WI38 (cell line): Measurements from ENCODE around the gene RPS6KA2.

Source experiments
- H3K4me3 ChIP-seq: 2 replicates; pipeline ENCODE4 v1.5.1; 2011; ENCODE audit warnings: low read depth, mild to moderate bottlenecking, control low read depth, low read length
- TF ChIP-seq, protein P1 (sequence below): IDR thresholded peaks from 2 replicates; pipeline ENCODE4 v1.5.1; 2012; ENCODE audit warnings: low read depth, mild to moderate bottlenecking, control low read depth, low read length

The RPS6KA2 gene

DNA sequence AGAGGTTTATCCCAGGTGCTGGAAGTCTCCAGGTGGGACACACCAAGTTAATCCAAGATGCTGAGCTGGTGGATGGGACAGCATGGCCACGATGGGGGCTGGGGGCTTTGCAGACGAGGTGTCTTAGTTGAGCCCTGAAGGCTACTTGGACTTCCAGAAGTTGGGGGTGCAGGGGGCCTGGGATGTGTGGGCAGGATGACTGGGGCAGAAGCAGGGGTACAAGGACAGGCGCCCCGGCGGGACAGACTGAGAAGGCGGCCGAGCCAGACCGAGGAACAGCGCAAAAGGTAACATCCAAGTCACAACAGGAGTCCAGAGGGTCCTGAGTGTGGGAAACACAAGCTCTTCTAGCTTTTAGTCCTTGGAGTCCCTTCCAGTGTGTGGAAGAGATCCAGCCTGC lies 64.3 kb downstream of the RPS6KA2 start:
- no peak overlapping the region for H3K4me3 ChIP-seq
- TF ChIP-seq, protein P1, sequence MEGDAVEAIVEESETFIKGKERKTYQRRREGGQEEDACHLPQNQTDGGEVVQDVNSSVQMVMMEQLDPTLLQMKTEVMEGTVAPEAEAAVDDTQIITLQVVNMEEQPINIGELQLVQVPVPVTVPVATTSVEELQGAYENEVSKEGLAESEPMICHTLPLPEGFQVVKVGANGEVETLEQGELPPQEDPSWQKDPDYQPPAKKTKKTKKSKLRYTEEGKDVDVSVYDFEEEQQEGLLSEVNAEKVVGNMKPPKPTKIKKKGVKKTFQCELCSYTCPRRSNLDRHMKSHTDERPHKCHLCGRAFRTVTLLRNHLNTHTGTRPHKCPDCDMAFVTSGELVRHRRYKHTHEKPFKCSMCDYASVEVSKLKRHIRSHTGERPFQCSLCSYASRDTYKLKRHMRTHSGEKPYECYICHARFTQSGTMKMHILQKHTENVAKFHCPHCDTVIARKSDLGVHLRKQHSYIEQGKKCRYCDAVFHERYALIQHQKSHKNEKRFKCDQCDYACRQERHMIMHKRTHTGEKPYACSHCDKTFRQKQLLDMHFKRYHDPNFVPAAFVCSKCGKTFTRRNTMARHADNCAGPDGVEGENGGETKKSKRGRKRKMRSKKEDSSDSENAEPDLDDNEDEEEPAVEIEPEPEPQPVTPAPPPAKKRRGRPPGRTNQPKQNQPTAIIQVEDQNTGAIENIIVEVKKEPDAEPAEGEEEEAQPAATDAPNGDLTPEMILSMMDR, result no peak

DNA sequence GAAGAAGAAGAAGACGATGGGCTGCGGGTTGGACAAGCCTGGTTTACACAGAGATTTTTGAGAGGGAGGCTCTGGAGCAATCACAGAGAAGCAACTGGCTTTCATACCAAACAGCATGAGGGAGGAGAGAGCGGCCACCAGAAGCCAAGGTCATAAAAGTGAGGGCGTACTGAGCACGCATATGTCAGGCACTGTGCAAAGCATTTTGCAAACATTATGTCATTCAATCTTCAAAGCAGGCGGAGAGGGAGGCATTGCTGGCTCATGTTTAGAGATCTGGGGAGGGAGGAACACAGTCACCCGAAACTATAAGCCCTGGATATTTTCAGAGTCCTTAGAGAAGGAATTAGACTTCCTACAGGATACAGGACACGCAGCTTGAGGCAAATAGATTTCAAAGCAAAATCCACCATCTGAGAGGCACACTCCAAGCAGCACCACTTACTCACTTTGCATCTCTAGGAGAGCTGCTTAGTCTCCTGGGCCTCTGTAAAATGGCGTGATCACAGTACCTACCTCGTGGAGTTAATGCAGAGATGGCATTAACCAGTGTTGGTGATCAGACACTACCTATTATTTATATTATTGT lies 65.2 kb downstream of the RPS6KA2 start:
- TF ChIP-seq, protein P1, result no peak
- H3K4me3 ChIP-seq, result no peak overlapping the region

DNA sequence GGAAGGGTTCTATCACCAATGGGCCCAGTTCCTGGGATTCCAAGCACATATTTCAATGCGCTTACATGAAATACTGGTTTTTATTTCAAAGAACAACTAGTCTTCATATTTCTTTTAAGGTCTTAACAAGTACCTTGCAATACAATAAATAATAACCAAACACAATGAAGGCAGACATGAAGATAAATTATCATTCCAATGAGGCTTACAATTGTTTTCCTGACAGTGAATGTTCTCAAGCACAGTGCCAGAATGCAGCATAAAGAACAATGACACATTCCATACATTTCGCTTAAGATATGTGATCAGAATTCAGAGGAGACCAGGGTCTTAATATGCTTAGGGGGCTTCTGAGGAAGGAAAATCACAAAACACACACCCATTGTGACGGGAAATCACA lies 66.8 kb downstream of the RPS6KA2 start:
- H3K4me3 ChIP-seq, result no peak overlapping the region

DNA sequence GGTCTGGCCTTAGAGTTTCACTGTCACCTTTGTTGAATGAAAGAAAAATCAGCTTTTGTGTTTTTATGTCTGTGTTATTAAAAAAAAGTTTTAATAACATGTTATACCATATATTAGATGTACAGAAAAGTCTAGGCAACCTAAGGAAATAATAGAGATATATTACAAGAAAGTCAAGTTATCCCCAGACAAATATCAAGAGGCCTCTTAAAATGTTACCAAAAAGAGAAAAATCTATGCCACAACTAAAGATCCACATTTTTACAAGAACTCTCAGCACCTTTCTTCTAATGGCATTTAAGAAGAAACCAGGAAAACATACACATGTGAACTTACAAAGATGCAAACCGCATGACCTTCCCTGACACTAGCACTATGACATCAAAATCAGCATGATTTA lies 67.4 kb downstream of the RPS6KA2 start:
- no peak overlapping the region for H3K4me3 ChIP-seq
- TF ChIP-seq, protein P1, result no peak

More for the DNA sequence above, 66.8 kb downstream of the RPS6KA2 start:
- TF ChIP-seq, protein P1, result no peak

DNA sequence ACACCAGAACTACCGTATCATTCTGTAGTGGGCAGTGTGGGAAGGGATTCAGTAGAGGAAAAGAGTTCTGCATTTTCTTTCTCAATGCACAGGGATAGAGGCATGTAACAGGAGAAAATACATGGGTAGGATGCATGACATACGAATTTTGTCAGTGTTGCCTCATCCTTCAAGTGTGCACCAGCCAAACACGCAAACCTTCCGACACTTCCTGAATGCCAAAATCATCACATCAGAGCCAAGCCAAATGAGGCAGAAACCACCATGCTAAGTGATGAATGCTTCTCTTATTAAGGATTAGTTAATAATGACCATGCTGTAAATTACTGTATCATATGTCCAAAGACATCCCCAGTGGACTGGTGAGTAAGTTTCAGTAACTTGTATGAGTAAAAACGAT lies 67.8 kb downstream of the RPS6KA2 start:
- no peak overlapping the region for H3K4me3 ChIP-seq
- TF ChIP-seq, protein P1, result no peak

DNA sequence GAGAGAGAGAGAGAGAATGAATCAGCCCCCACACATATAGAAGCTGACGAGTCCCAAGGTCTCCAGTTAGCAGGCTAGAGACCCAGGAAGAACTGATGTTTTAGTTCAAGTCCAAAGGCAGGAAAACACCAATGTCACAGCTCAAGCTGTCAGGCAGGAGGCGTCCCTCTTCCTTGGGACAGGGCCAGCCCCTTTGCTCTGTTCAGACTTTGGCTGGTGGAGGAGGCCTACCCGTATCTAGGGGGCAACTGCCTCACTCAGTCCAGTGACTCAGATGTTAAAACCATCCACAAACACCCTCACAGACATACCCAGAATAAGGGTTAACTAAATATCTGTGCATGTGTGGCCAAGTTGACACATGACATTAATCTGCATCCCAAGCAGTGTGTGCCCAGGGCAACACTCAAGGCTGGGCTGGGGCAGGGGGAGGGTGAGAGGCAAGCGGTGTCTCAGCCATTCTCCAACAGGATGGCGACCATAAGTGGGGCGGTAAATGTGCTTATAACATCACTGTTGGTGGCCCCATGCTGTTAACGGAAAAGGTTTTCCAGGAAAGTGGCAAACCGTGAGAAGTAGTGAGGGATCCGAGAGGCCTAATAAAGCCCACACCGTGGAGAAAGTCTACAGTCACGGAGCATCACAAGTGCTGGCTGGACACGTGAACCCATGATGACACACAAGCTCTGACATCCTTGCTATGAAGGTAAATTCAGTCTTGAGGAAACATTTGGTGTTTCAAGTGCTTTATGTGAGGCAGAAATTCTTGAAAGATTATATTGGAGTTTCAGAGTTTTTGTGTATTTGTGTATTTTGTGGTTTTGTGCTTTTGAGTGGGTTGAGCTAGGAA lies 68.7 kb downstream of the RPS6KA2 start:
- H3K4me3 ChIP-seq, result no peak overlapping the region
- TF ChIP-seq, protein P1, result no peak

DNA sequence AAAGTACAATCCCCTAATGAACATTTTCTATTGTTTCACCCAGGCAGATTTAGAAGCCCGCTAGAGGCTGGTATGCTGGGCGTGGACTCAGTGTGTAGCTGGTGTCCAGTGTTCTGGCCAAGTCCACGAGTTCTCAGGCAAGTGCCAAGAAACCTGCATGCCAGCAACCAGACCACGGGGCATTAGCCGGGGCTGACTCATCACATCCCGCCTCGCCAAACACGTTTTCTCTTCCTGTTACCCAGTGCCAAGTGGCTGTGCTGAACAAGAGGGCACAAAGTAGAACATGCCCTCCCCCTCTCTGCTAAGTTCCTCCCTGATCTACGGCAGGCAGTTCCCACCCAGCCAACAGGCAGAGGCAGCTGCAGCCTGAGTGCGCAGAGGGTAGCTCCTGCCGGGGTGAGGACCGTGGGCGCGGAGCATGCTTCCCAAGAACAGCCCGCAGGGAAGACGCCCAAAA lies 70.2 kb downstream of the RPS6KA2 start:
- no peak overlapping the region for H3K4me3 ChIP-seq
- TF ChIP-seq, protein P1, result no peak
